ENCODE measurements around the gene PRSS12. TPM values are rescaled to one million over a fixed set of nuclear protein-coding genes. Genes with fewer than 3 reads are reported as not detected.
A peak's percentile ranks its signal among the peaks of the same experiment; 100 is the strongest.

Gene PRSS12
- total and polyA plus RNA-seq, 2 experiments from 2014 or later = 10.0 to 33.6 TPM

DNA sequence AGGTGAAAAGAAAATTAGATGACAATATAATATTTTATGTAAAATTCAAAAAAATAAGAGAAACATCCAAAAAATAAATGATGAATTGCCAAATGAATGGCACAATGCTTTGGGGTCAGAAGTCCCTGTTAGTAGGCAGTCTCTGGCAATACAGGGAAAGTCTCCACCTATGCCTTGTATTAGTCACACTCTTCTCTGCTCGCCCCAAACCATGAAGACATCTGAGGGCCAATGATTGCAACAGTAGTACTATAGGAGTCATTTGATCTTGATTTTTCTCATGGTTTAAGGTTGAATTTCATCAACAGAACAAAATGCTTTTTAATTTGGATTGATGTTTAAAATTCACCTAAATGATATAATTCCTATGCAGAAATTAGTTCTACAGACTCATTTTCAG lies 3.9 kb upstream of the PRSS12 start:
- 28 to 43% methylated on average over 1 of the region's 1 CpG for WGBS, 2 experiments (ENCODE audit: low coverage in 1 of 2, low lambda C conversion rate in 2 of 2, missing lambda C conversion rate in 2 of 2)
- TF ChIP-seq EZH2phosphoT487 (IDR thresholded peaks at IDR 0.05; ENCODE audit: insufficient read depth, low read depth) (no peak), EZH2 (IDR thresholded peaks at IDR 0.05; ENCODE audit: insufficient read depth, poor library complexity, severe bottlenecking) (no peak)
- in situ Hi-C loops (cut with MboI) = no loop called here
- H3K36me3 ChIP-seq (ENCODE audit: low read depth) = no peaks in the 10 kb centered on the region
- H2AFZ ChIP-seq = no peak overlapping the region
- no peak overlapping the region for H3K27ac ChIP-seq
- no peaks in the 10 kb centered on the region for H3K9me3 ChIP-seq (ENCODE audit: low read depth)
- peak; percentile 73 for DNase-seq
- no peak overlapping the region for H3K4me3 ChIP-seq
- H3K4me1 ChIP-seq (ENCODE audit: insufficient read depth) = 0 out of 2 replicates have a peak, but pooled peaks cover 8% of the 10 kb centered on the region
- H4K20me1 ChIP-seq (ENCODE audit: insufficient read depth) = no peaks in the 10 kb centered on the region
- 0 out of 2 replicates have a peak, but pooled peaks cover 9% of the 10 kb centered on the region for H3F3A ChIP-seq (ENCODE audit: insufficient read depth)
- no peaks in the 10 kb centered on the region for H3K79me2 ChIP-seq (ENCODE audit: insufficient read depth)
- no peaks in the 10 kb centered on the region for H3K9me2 ChIP-seq (ENCODE audit: insufficient read depth)
- no peaks in the 10 kb centered on the region for H3K27me3 ChIP-seq (replicated peaks; ENCODE audit: insufficient read depth)
- no peak overlapping the region for H3K4me2 ChIP-seq (ENCODE audit: unreplicated experiment)
- H3K9ac ChIP-seq = no peak overlapping the region

DNA sequence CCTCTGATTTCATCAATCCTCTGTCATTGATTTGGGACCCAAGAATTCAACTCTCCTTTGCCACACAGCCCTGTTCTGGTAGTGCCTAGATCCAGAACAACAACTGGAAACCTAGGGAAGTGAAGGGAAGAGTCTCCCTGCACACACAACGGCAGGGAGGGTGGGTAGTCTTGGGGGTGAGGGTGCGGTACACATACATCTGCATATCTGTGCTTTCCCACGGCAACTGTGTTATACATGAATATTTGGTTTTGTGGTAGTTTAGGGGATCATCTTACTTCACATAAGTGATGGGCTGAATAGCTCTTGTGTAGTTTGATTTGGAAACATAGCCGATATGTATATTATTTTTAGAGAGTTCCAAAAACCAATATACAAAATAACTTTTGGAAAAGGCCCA lies 3.3 kb upstream of the PRSS12 start:
- H3K27me3 ChIP-seq (replicated peaks; ENCODE audit: insufficient read depth) = no peaks in the 10 kb centered on the region
- in situ Hi-C loops (cut with MboI) = no loop called here

DNA sequence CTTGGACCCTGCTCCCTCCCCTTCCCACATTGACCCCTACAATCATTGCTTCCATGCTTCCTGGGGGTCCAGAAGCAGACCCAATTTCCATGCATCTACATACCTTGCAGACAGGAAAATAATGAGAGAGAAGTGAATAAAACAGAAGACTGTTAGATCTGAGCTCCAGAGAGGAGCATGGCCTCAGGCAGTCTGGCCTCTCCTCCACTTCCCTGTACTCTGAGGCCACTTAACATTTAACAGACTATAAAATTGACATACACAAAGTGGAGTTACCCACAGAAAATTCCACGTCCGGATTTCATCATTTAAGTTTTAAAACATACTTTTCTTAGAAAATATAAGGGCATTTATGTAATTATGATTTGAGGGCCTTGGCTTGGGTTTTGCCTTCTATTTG lies 2.1 kb upstream of the PRSS12 start:
- Histone ChIP-seq H3K9ac (no peak overlapping the region), H4K20me1 (ENCODE audit: insufficient read depth) (no peaks in the 10 kb centered on the region), H3K79me2 (ENCODE audit: insufficient read depth) (no peaks in the 10 kb centered on the region), H3K4me2 (ENCODE audit: unreplicated experiment) (no peak overlapping the region), H3K4me3 (no peak overlapping the region), H3K27ac (no peak overlapping the region), H3F3A (ENCODE audit: insufficient read depth) (0 out of 2 replicates have a peak, but pooled peaks cover 13% of the 10 kb centered on the region), H3K4me1 (ENCODE audit: insufficient read depth) (peaks cover 18% of the 10 kb centered on the region; the same call in 1 of the 2 replicates), H3K27me3 (replicated peaks; ENCODE audit: insufficient read depth) (no peaks in the 10 kb centered on the region), H2AFZ (no peak overlapping the region), H3K36me3 (ENCODE audit: low read depth) (no peaks in the 10 kb centered on the region), H3K9me3 (ENCODE audit: low read depth) (no peaks in the 10 kb centered on the region), H3K9me2 (ENCODE audit: insufficient read depth) (no peaks in the 10 kb centered on the region)
- WGBS, 2 experiments (ENCODE audit: low coverage in 1 of 2, low lambda C conversion rate in 2 of 2, missing lambda C conversion rate in 2 of 2) = 96 to 97% methylated on average over 2 of the region's 2 CpGs
- no peak for DNase-seq
- in situ Hi-C loops (cut with MboI) = no loop called here
- TF ChIP-seq EZH2 (IDR thresholded peaks at IDR 0.05; ENCODE audit: insufficient read depth, poor library complexity, severe bottlenecking) (no peak), EZH2phosphoT487 (IDR thresholded peaks at IDR 0.05; ENCODE audit: insufficient read depth, low read depth) (no peak)

More for the DNA sequence above, 3.3 kb upstream of the PRSS12 start:
- 97 to 99% methylated on average over 4 of the region's 4 CpGs for WGBS, 2 experiments (ENCODE audit: low coverage in 1 of 2, low lambda C conversion rate in 2 of 2, missing lambda C conversion rate in 2 of 2)
- Histone ChIP-seq H3K4me2 (ENCODE audit: unreplicated experiment) (no peak overlapping the region), H3K9me2 (ENCODE audit: insufficient read depth) (no peaks in the 10 kb centered on the region), H3K9ac (no peak overlapping the region), H3F3A (ENCODE audit: insufficient read depth) (0 out of 2 replicates have a peak, but pooled peaks cover 13% of the 10 kb centered on the region), H4K20me1 (ENCODE audit: insufficient read depth) (no peaks in the 10 kb centered on the region), H3K36me3 (ENCODE audit: low read depth) (no peaks in the 10 kb centered on the region), H2AFZ (no peak overlapping the region), H3K9me3 (ENCODE audit: low read depth) (no peaks in the 10 kb centered on the region), H3K79me2 (ENCODE audit: insufficient read depth) (no peaks in the 10 kb centered on the region), H3K4me3 (no peak overlapping the region), H3K4me1 (ENCODE audit: insufficient read depth) (peaks cover 14% of the 10 kb centered on the region; the same call in 1 of the 2 replicates), H3K27ac (no peak overlapping the region)
- TF ChIP-seq EZH2 (IDR thresholded peaks at IDR 0.05; ENCODE audit: insufficient read depth, poor library complexity, severe bottlenecking) (no peak), EZH2phosphoT487 (IDR thresholded peaks at IDR 0.05; ENCODE audit: insufficient read depth, low read depth) (no peak)
- no peak for DNase-seq

DNA sequence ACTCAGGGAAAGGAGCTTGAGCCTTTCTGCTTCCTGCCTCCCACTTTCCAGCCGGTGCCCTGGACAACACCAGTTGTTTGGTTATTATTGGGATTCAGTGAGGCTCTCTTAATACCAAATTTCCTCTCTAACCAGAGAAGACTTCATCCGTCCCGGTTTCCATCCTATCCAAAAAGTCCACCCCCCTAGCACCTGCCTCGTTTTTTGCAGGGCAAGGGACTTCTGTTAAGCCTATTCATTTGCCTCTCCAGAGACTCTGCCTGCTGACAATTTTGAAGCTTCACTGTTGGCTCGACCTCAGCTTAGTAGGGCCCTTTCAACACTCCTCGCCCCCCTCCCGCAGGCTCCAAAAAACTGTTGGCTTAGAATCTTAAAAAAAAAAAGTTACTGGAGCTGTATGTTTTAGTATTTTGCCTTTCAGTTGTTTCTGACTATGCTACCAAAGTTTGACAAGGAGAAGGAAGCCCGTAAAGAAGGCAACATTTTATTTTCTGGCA lies 779 bp upstream of the PRSS12 start:
- Histone ChIP-seq H3K36me3 (ENCODE audit: low read depth) (no peaks in the 10 kb centered on the region), H3K4me3 (peak overlapping the region; percentile 77), H3K9ac (peak overlapping the region; percentile 76), H3K4me1 (ENCODE audit: insufficient read depth) (peaks cover 18% of the 10 kb centered on the region; the same call in 1 of the 2 replicates), H3F3A (ENCODE audit: insufficient read depth) (0 out of 2 replicates have a peak, but pooled peaks cover 13% of the 10 kb centered on the region), H3K9me3 (ENCODE audit: low read depth) (no peaks in the 10 kb centered on the region), H3K27ac (no peak overlapping the region), H3K27me3 (replicated peaks; ENCODE audit: insufficient read depth) (no peaks in the 10 kb centered on the region), H3K79me2 (ENCODE audit: insufficient read depth) (no peaks in the 10 kb centered on the region), H3K4me2 (ENCODE audit: unreplicated experiment) (peak overlapping the region; percentile 80), H2AFZ (peak overlapping the region; percentile 98), H3K9me2 (ENCODE audit: insufficient read depth) (no peaks in the 10 kb centered on the region), H4K20me1 (ENCODE audit: insufficient read depth) (no peaks in the 10 kb centered on the region)
- peak; percentile 24 for DNase-seq
- in situ Hi-C loops (cut with MboI) = no loop called here
- 30 to 32% methylated on average over 8 of the region's 8 CpGs for WGBS, 2 experiments (ENCODE audit: low coverage in 1 of 2, low lambda C conversion rate in 2 of 2, missing lambda C conversion rate in 2 of 2)
- no peak for TF ChIP-seq EZH2 (IDR thresholded peaks at IDR 0.05; ENCODE audit: insufficient read depth, poor library complexity, severe bottlenecking)
- no peak for TF ChIP-seq EZH2phosphoT487 (IDR thresholded peaks at IDR 0.05; ENCODE audit: insufficient read depth, low read depth)
